ENCODE results near the gene LBH.

GRCh38 chr2:30203156-30203555, 28.2 kb upstream of the LBH start:
- no peak for TF ChIP-seq CTCF (IDR thresholded peaks at IDR 0.05)
- no peak for TF ChIP-seq EP300 (IDR thresholded peaks at IDR 0.05)
- TF ChIP-seq POLR2A (IDR thresholded peaks at IDR 0.05), result no peak
- TF ChIP-seq POLR2AphosphoS5 (IDR thresholded peaks at IDR 0.05), result no peak

All from gastroesophageal sphincter (tissue), 3 donors.